Endothelial cell of umbilical vein (primary cell): ENCODE results near the gene CCDC91. TPM values are rescaled to one million over a fixed set of nuclear protein-coding genes. Genes with fewer than 3 reads are reported as not detected.
"Not testable (repeated sequence)": the region's sequence is repeated elsewhere in the genome, so short reads cannot be mapped to it uniquely, and the experiment has no call there.

Source experiments
- BruUV-seq: library from RNA; stranded (reverse); fragments of 400-500 nt; replicated peaks from 2 replicates; lab custom pipeline; 2021; lab: Mats Ljungman, UMichigan
- CTCF ChIA-PET: fragments of 300-600, 350-600 bp; sonication (Branson Sonifier 250); formaldehyde crosslinking; loops from one replicate; lab custom pipeline; 2021; ENCODE audit warnings: antibody characterized with exemption, inconsistent platforms; lab: Charles Lee
- POLR2A ChIA-PET: fragments of 300-600, 350-600 bp; sonication (Branson Sonifier 250); formaldehyde crosslinking; loops from one replicate; lab custom pipeline; 2021; ENCODE audit warnings: antibody characterized with exemption, inconsistent platforms; lab: Charles Lee
- DNase-seq: peaks from one replicate; pipeline ENCODE4 v3.0.0-alpha.2; 2011; ENCODE audit warnings: low read depth, low spot score
- FAIRE-seq: peaks from 2 replicates; lab custom pipeline; 2011; peaks lifted over from hg19 to GRCh38; lab: Jason Lieb, UNC
- H2AFZ ChIP-seq: 2 replicates; pipeline ENCODE4 v1.6.0; 2012; ENCODE audit warnings: low read depth, low read length, control low read depth, inconsistent platforms
- H3K27ac ChIP-seq: 2 replicates; pipeline ENCODE4 v1.5.1; 2011; ENCODE audit warnings: low read depth, mild to moderate bottlenecking, control low read depth, low read length, moderate library complexity; ENCODE audit not compliant: insufficient read depth
- H3K27me3 ChIP-seq, 2 experiments: 2 replicates each; pipeline versions ENCODE4 v1.6.0 to v1.6.1; 2011; ENCODE audit warnings: low read length in 2 of 2, mixed read lengths in 1 of 2; ENCODE audit not compliant: control insufficient read depth in 2 of 2, insufficient read depth in 2 of 2
- H3K36me3 ChIP-seq, 2 experiments: 2 replicates in 1 of 2; 3 replicates in 1 of 2; pipeline ENCODE4 v1.5.1; 2011; ENCODE audit warnings: low read length in 2 of 2, mild to moderate bottlenecking in 1 of 2, moderate library complexity in 1 of 2; ENCODE audit not compliant: control insufficient read depth in 2 of 2, insufficient read depth in 2 of 2; ENCODE audit errors: extremely low read depth in 1 of 2
- H3K4me1 ChIP-seq: 3 replicates; pipeline ENCODE4 v1.5.1; 2011; ENCODE audit warnings: mild to moderate bottlenecking, low read length; ENCODE audit not compliant: control insufficient read depth, insufficient read depth; ENCODE audit errors: extremely low read depth
- H3K4me2 ChIP-seq: 2 replicates; pipeline ENCODE4 v1.6.1; 2011; ENCODE audit warnings: low read length, control low read depth, mixed read lengths; ENCODE audit not compliant: insufficient read depth
- H3K4me3 ChIP-seq, 3 experiments: fragments of 200-600 bp in 1 of 3; sonication (generic), shearing (Covaris generic) in 1 of 3; replicated peaks in 1 of 3; 2 replicates each; pipeline ENCODE4 v1.5.1; 2011 to 2016; ENCODE audit warnings: control low read depth in 3 of 3, low read length in 3 of 3, mild to moderate bottlenecking in 2 of 3, inconsistent platforms in 1 of 3, low read depth in 1 of 3, moderate library complexity in 1 of 3; ENCODE audit not compliant: insufficient read depth in 1 of 3
- H3K79me2 ChIP-seq: 2 replicates; pipeline ENCODE4 v1.6.0; 2012; ENCODE audit warnings: low read length, inconsistent platforms; ENCODE audit not compliant: control insufficient read depth, insufficient read depth
- H3K9ac ChIP-seq: replicated peaks from 2 replicates; pipeline ENCODE3; 2011; ENCODE audit warnings: low read length, control low read depth; ENCODE audit not compliant: insufficient read depth; ENCODE audit errors: extremely low read depth
- H3K9me1 ChIP-seq: replicated peaks from 3 replicates; pipeline ENCODE4 v1.6.0; 2011; ENCODE audit warnings: mild to moderate bottlenecking, low read length; ENCODE audit not compliant: control insufficient read depth, insufficient read depth; ENCODE audit errors: extremely low read depth
- H3K9me3 ChIP-seq: replicated peaks from 2 replicates; pipeline ENCODE4 v1.5.1; 2012; ENCODE audit warnings: low read length, inconsistent platforms; ENCODE audit not compliant: control insufficient read depth, insufficient read depth
- H4K20me1 ChIP-seq: replicated peaks from 2 replicates; pipeline ENCODE3; 2011; ENCODE audit warnings: mild to moderate bottlenecking, low read length; ENCODE audit not compliant: control insufficient read depth, insufficient read depth; ENCODE audit errors: extremely low read depth
- CTCF ChIP-seq, 2 donors: IDR thresholded peaks; 1 replicate in 1 of 2; 2 replicates in 1 of 2; pipeline ENCODE4 v1.5.1; 2011; ENCODE audit warnings: low read length in 2 of 2, mild to moderate bottlenecking in 2 of 2, moderate library complexity in 2 of 2, control low read depth in 1 of 2, inconsistent platforms in 1 of 2, low read depth in 1 of 2; ENCODE audit not compliant: insufficient read depth in 1 of 2; ENCODE audit errors: extremely low read depth in 1 of 2
- GATA2 ChIP-seq: IDR thresholded peaks from 2 replicates; pipeline ENCODE4 v1.7.0; 2011; ENCODE audit warnings: low read depth, mild to moderate bottlenecking, moderate library complexity, mixed read lengths, low read length; ENCODE audit not compliant: insufficient read length, insufficient read depth
- JUN ChIP-seq: IDR thresholded peaks from 2 replicates; pipeline ENCODE4 v1.6.1; 2011; ENCODE audit warnings: borderline replicate concordance, low read depth; ENCODE audit not compliant: insufficient read length, insufficient read depth
- MYC ChIP-seq: IDR thresholded peaks from one replicate; pipeline ENCODE4 v1.6.1; 2011; ENCODE audit warnings: mild to moderate bottlenecking, low read depth, low read length
- POLR2A ChIP-seq: IDR thresholded peaks from 2 replicates; pipeline ENCODE4 v1.6.1; 2012; ENCODE audit warnings: low read depth, mild to moderate bottlenecking, control low read depth, low read length
- POLR2AphosphoS5 ChIP-seq: IDR thresholded peaks from 2 replicates; pipeline ENCODE4 v1.6.1; 2012; ENCODE audit warnings: low read depth, mild to moderate bottlenecking, control low read depth, low read length, moderate library complexity; ENCODE audit not compliant: insufficient read depth
- dilution Hi-C: fragments of 300-500 bp; cut with MboI; formaldehyde crosslinking; loops from one replicate; pipeline ENCODE4 v1.15.0; 2019; ENCODE audit warnings: low sequenced_read_pairs; ENCODE audit not compliant: extremely low pct_ligation_motif_present
- intact Hi-C: fragments of 100-400 bp; cut with micrococcal nuclease; formaldehyde crosslinking; loops from one replicate; pipeline ENCODE4 v1.10.0; 2022
- polyA plus RNA-seq, 4 experiments: library from polyadenylated mRNA; depleted of rRNA in 3 of 4; stranded (reverse) in 3 of 4; unstranded in 1 of 4; fragments of >200 nt; gene quantifications; 2 replicates each; pipeline versions ENCODE4 v1.2.1 to v1.2.3, GENCODE V29; 2011 to 2012; ENCODE audit warnings: missing spikeins in 1 of 4
- total RNA-seq: library from RNA; stranded (reverse); gene quantifications from 2 replicates; pipeline ENCODE4 v1.2.3, GENCODE V29; 2021

Gene CCDC91
- total and polyA plus RNA-seq, 2 donors (not counting 3 experiments of a cell fraction or from before 2014, with no cell fraction given): 3.8 to 10.5 TPM

- BruUV-seq: no TSS peak
- Histone ChIP-seq H4K20me1 (no peaks in the 10 kb centered on the region), H3K4me1 (no peaks in the 10 kb centered on the region), H3K9me3 (no peaks in the 10 kb centered on the region), H3K4me2 (no peak overlapping the region), H3K9me1 (no peaks in the 10 kb centered on the region), H3K36me3 (no peaks in the 10 kb centered on the region), H3K27ac (no peak overlapping the region), H3K27me3 (no peaks in the 10 kb centered on the region), H3K4me3 (no peak overlapping the region), H3K9ac (no peak overlapping the region), H3K79me2 (no peaks in the 10 kb centered on the region), H2AFZ (no peak overlapping the region)
- no peak for TF ChIP-seq CTCF (IDR thresholded peaks at IDR 0.05; ENCODE audit: extremely low read depth in 1 of 2, insufficient read depth in 1 of 2, low read depth in 1 of 2, low read length in 2 of 2)
- no peak for TF ChIP-seq POLR2AphosphoS5
- no peak for TF ChIP-seq POLR2A
- no peak for TF ChIP-seq GATA2
- no peak for TF ChIP-seq JUN
- no peak for TF ChIP-seq MYC
- intact Hi-C loops: no loop called here
- no peak for DNase-seq
- ChIA-PET POLR2A (no interaction called here), CTCF (interaction anchor here (1.0 kb wide), 1 partner anchor 27 kb away, joined by 4 read pairs; no protein-coding TSS in a partner anchor)
- no peak for FAIRE-seq
- dilution Hi-C loops: no loop called here
Measured at GRCh38 chr12:28265435-28266042, 75.3 kb downstream of the CCDC91 start.

- H3K9me3 ChIP-seq, H3K27ac ChIP-seq, H3K9ac ChIP-seq, H3K79me2 ChIP-seq, H3K9me1 ChIP-seq, H3K36me3 ChIP-seq, H4K20me1 ChIP-seq, H3K4me3 ChIP-seq, POLR2A ChIA-PET, H3K4me2 ChIP-seq, H2AFZ ChIP-seq, H3K27me3 ChIP-seq, DNase-seq, dilution Hi-C loops, intact Hi-C loops, BruUV-seq, FAIRE-seq, H3K4me1 ChIP-seq: not testable (repeated sequence)
- CTCF ChIA-PET: interaction anchor here (1.0 to 1.3 kb wide), 3 partner anchors 9 to 34 kb away, joined by 3 read pairs; no protein-coding TSS in a partner anchor
Measured at GRCh38 chr12:28267920-28268607, 77.8 kb downstream of the CCDC91 start.
